HEK293 (cell line): ENCODE measurements around the gene PLCB1.

Experiments used
- CTCF ChIA-PET: fragments of 350-600 bp; formaldehyde crosslinking; extraction: SDS; loops from one replicate; lab custom pipeline; 2021; ENCODE audit warnings: antibody characterized with exemption; lab: Yijun Ruan, JAX
- POLR2A ChIA-PET: fragments of 300-600 bp; formaldehyde crosslinking; extraction: SDS; loops from one replicate; lab custom pipeline; 2020; ENCODE audit warnings: antibody characterized with exemption, inconsistent platforms; lab: Yijun Ruan, JAX
- H3K27ac ChIP-seq: fragments of 200-500 bp; sonication (Bioruptor generic); 2 replicates; pipeline ENCODE4 v1.5.1; 2014; ENCODE audit warnings: low read depth, low read length, control low read depth, inconsistent platforms; ENCODE audit errors: extremely low read depth
- H3K36me3 ChIP-seq, 2 experiments: fragments of 200-500 bp in 1 of 2; sonication (Bioruptor generic) in 1 of 2; 1 replicate in 1 of 2; 2 replicates in 1 of 2; pipeline ENCODE4 v1.5.1; 2014 to 2017; ENCODE audit warnings: inconsistent platforms in 2 of 2, low read length in 2 of 2; ENCODE audit not compliant: control insufficient read depth in 2 of 2, insufficient read depth in 1 of 2
- H3K4me1 ChIP-seq: fragments of 200-500 bp; sonication (Bioruptor generic); 2 replicates; pipeline ENCODE4 v1.5.1; 2014; ENCODE audit warnings: mild to moderate bottlenecking, low read length, inconsistent platforms; ENCODE audit not compliant: control insufficient read depth, insufficient read depth
- H3K4me3 ChIP-seq: 2 replicates; pipeline ENCODE4 v1.5.1; 2011; ENCODE audit warnings: low read depth, mild to moderate bottlenecking, control low read depth, low read length, moderate library complexity
- H3K9me3 ChIP-seq: fragments of 200-500 bp; sonication (Bioruptor generic); 2 replicates; pipeline ENCODE4 v1.5.1; 2014; ENCODE audit warnings: low read depth, low read length, inconsistent platforms; ENCODE audit not compliant: control insufficient read depth, insufficient read depth
- ELK4 ChIP-seq: IDR thresholded peaks from 2 replicates; pipeline ENCODE4 v1.6.1; 2011; ENCODE audit warnings: mild to moderate bottlenecking, low read depth, low read length, borderline replicate concordance
- KLF8 ChIP-seq: fragments of 450-650 bp; formaldehyde crosslinking; IDR thresholded peaks from 2 replicates; pipeline ENCODE4 v1.5.1; 2016; ENCODE audit warnings: missing biosample characterization, missing genetic modification characterization
- KLF9 ChIP-seq: fragments of 450-650 bp; formaldehyde crosslinking; IDR thresholded peaks from 2 replicates; pipeline ENCODE4 v1.5.1; 2016; ENCODE audit warnings: missing biosample characterization, missing genetic modification characterization, low read depth
- OVOL3 ChIP-seq: fragments of 450-650 bp; formaldehyde crosslinking; IDR thresholded peaks from 2 replicates; pipeline ENCODE4 v1.5.1; 2016; ENCODE audit warnings: missing biosample characterization, missing genetic modification characterization
- PRDM1 ChIP-seq: fragments of 450-650 bp; formaldehyde crosslinking; IDR thresholded peaks from 2 replicates; pipeline ENCODE4; 2016; ENCODE audit warnings: missing biosample characterization, missing genetic modification characterization
- SETDB1 ChIP-seq: IDR thresholded peaks from one replicate; pipeline ENCODE4 v1.6.1; 2017; ENCODE audit warnings: mild to moderate bottlenecking, low read length, moderate library complexity, mixed read lengths; ENCODE audit not compliant: insufficient read length
- SP3 ChIP-seq: fragments of 450-650 bp; formaldehyde crosslinking; IDR thresholded peaks from 2 replicates; pipeline ENCODE4 v1.5.1; 2016; ENCODE audit warnings: missing biosample characterization, missing genetic modification characterization
- TRIM28 ChIP-seq: IDR thresholded peaks from 2 replicates; pipeline ENCODE4 v1.6.1; 2011; ENCODE audit warnings: low read length, control low read depth, borderline replicate concordance
- YY1 ChIP-seq: fragments of 450-650 bp; formaldehyde crosslinking; IDR thresholded peaks from 2 replicates; pipeline ENCODE4 v1.5.1; 2018; ENCODE audit warnings: missing biosample characterization, missing genetic modification characterization
- ZBTB21 ChIP-seq: fragments of 450-650 bp; formaldehyde crosslinking; IDR thresholded peaks from 2 replicates; pipeline ENCODE4 v1.5.1; 2017; ENCODE audit warnings: missing biosample characterization, missing genetic modification characterization
- ZBTB49 ChIP-seq: fragments of 450-650 bp; formaldehyde crosslinking; IDR thresholded peaks from 2 replicates; pipeline ENCODE4 v1.5.1; 2016; ENCODE audit warnings: missing biosample characterization, missing genetic modification characterization, low read depth
- ZNF16 ChIP-seq: fragments of 450-650 bp; formaldehyde crosslinking; IDR thresholded peaks from 2 replicates; pipeline ENCODE4 v1.5.1; 2016; ENCODE audit warnings: low read depth, missing biosample characterization, missing genetic modification characterization
- ZNF239 ChIP-seq: fragments of 450-650 bp; formaldehyde crosslinking; IDR thresholded peaks from 2 replicates; pipeline ENCODE4 v1.5.1; 2016; ENCODE audit warnings: missing biosample characterization, missing genetic modification characterization
- ZNF248 ChIP-seq: fragments of 450-650 bp; formaldehyde crosslinking; IDR thresholded peaks from 2 replicates; pipeline ENCODE4 v1.5.1; 2017; ENCODE audit warnings: missing biosample characterization, missing genetic modification characterization
- ZNF341 ChIP-seq: fragments of 450-650 bp; formaldehyde crosslinking; IDR thresholded peaks from 2 replicates; pipeline ENCODE4; 2016; ENCODE audit warnings: low read depth, missing biosample characterization, missing genetic modification characterization
- ZNF362 ChIP-seq: fragments of 450-650 bp; formaldehyde crosslinking; IDR thresholded peaks from 2 replicates; pipeline ENCODE4 v1.5.1; 2016; ENCODE audit warnings: missing biosample characterization, missing genetic modification characterization
- ZNF549 ChIP-seq: fragments of 450-650 bp; IDR thresholded peaks from 2 replicates; pipeline ENCODE4 v1.5.1; 2018; ENCODE audit warnings: missing biosample characterization, missing genetic modification characterization, mild to moderate bottlenecking, inconsistent platforms, moderate library complexity
- ZNF585B ChIP-seq: fragments of 450-650 bp; formaldehyde crosslinking; IDR thresholded peaks from 2 replicates; pipeline ENCODE4 v1.5.1; 2016; ENCODE audit warnings: missing biosample characterization, missing genetic modification characterization
- ZNF600 ChIP-seq: fragments of 450-650 bp; formaldehyde crosslinking; IDR thresholded peaks from 2 replicates; pipeline ENCODE4 v1.5.1; 2016; ENCODE audit warnings: missing biosample characterization, missing genetic modification characterization
- ZNF621 ChIP-seq: fragments of 450-650 bp; formaldehyde crosslinking; IDR thresholded peaks from 2 replicates; pipeline ENCODE4 v1.5.1; 2017; ENCODE audit warnings: missing biosample characterization, missing genetic modification characterization
- ZNF624 ChIP-seq: fragments of 450-650 bp; formaldehyde crosslinking; IDR thresholded peaks from 2 replicates; pipeline ENCODE4 v1.5.1; 2017; ENCODE audit warnings: missing biosample characterization, missing genetic modification characterization
- ZNF76 ChIP-seq: fragments of 450-650 bp; formaldehyde crosslinking; IDR thresholded peaks from 2 replicates; pipeline ENCODE4; 2016; ENCODE audit warnings: low read depth, missing biosample characterization, missing genetic modification characterization, borderline replicate concordance
- ZNF791 ChIP-seq: fragments of 450-650 bp; formaldehyde crosslinking; IDR thresholded peaks from 2 replicates; pipeline ENCODE4 v1.5.1; 2016; ENCODE audit warnings: missing biosample characterization, missing genetic modification characterization
- ZSCAN5A ChIP-seq: fragments of 450-650 bp; formaldehyde crosslinking; IDR thresholded peaks from 2 replicates; pipeline ENCODE4 v1.5.1; 2016; ENCODE audit warnings: missing biosample characterization, missing genetic modification characterization

The PLCB1 gene

GRCh38 chr20:8342391-8342790 lies 210.3 kb downstream of the PLCB1 start:
- ChIA-PET CTCF (no interaction called here), POLR2A (no interaction called here)
- peaks cover 3% of the 10 kb centered on the region for H3K4me1 ChIP-seq
- H3K36me3 ChIP-seq: no peaks in the 10 kb centered on the region
- TF ChIP-seq ZNF624: no peak
- no peak for TF ChIP-seq ZNF341 (tag by site-specific recombination)
- no peak for TF ChIP-seq ZNF16
- TF ChIP-seq ZBTB49 (tag by site-specific recombination): no peak
- TF ChIP-seq ZNF76: no peak
- TF ChIP-seq ZNF791 (tag by site-specific recombination): no peak
- TF ChIP-seq ZSCAN5A (tag by site-specific recombination): no peak
- TF ChIP-seq ZNF362 (tag by site-specific recombination): no peak
- TF ChIP-seq ELK4: no peak
- TF ChIP-seq SP3 (tag by site-specific recombination): no peak
- TF ChIP-seq ZNF549 (tag by site-specific recombination): no peak
- no peak overlapping the region for H3K27ac ChIP-seq
- no peak overlapping the region for H3K4me3 ChIP-seq
- H3K9me3 ChIP-seq: no peaks in the 10 kb centered on the region

GRCh38 chr20:8344106-8344505 lies 212.0 kb downstream of the PLCB1 start:
- no peaks in the 10 kb centered on the region for H3K36me3 ChIP-seq
- H3K4me1 ChIP-seq: peaks cover 3% of the 10 kb centered on the region
- ChIA-PET POLR2A (no interaction called here), CTCF (interaction anchor here (0.5 to 0.6 kb wide), 2 partner anchors 196 to 300 kb away, joined by 3 read pairs; no protein-coding TSS in a partner anchor)
- H3K27ac ChIP-seq: no peak overlapping the region
- H3K4me3 ChIP-seq: no peak overlapping the region
- H3K9me3 ChIP-seq: no peaks in the 10 kb centered on the region
- TF ChIP-seq KLF8 (tag by site-specific recombination) (no peak), YY1 (tag by site-specific recombination) (no peak), ZNF239 (tag by site-specific recombination) (no peak), TRIM28 (no peak), KLF9 (tag by site-specific recombination) (no peak), ZNF248 (tag by site-specific recombination) (no peak), ZNF621 (tag by site-specific recombination) (no peak), ZBTB21 (tag by site-specific recombination) (no peak), PRDM1 (no peak), ZNF600 (no peak), ZNF341 (tag by site-specific recombination) (no peak), SETDB1 (no peak), ZNF585B (tag by site-specific recombination) (no peak), OVOL3 (no peak)
